SK-N-SH (cell line): ENCODE measurements around the gene KRT3.

Source experiments
- CHD2 ChIP-seq: fragments of 150-350 bp; IDR thresholded peaks from 2 replicates; pipeline ENCODE4 v1.6.1; 2018; ENCODE audit warnings: low read length; ENCODE audit not compliant: partially characterized antibody
- EP300 ChIP-seq, 2 experiments: IDR thresholded peaks; 2 replicates each; pipeline versions ENCODE4 v1.4.0 to v1.6.1; 2012; ENCODE audit warnings: borderline replicate concordance in 1 of 2, low read depth in 1 of 2, low read length in 1 of 2
- EZH2phosphoT487 ChIP-seq: fragments of 200-600 bp; sonication (generic); IDR thresholded peaks from 2 replicates; pipeline ENCODE4 v1.6.1; 2017; ENCODE audit warnings: low read depth, mixed run types, mild to moderate bottlenecking, antibody characterized with exemption, moderate library complexity, borderline replicate concordance
- TF ChIP-seq, protein P1 (sequence below): fragments of 200-600 bp; sonication (generic); IDR thresholded peaks from 2 replicates; pipeline ENCODE4 v1.6.1; 2017; ENCODE audit warnings: antibody characterized with exemption, mild to moderate bottlenecking, moderate library complexity
- TF ChIP-seq, protein P2 (sequence below): IDR thresholded peaks from 2 replicates; pipeline ENCODE4 v1.6.1; 2012; ENCODE audit warnings: mild to moderate bottlenecking, low read depth, low read length, moderate library complexity

DNA sequence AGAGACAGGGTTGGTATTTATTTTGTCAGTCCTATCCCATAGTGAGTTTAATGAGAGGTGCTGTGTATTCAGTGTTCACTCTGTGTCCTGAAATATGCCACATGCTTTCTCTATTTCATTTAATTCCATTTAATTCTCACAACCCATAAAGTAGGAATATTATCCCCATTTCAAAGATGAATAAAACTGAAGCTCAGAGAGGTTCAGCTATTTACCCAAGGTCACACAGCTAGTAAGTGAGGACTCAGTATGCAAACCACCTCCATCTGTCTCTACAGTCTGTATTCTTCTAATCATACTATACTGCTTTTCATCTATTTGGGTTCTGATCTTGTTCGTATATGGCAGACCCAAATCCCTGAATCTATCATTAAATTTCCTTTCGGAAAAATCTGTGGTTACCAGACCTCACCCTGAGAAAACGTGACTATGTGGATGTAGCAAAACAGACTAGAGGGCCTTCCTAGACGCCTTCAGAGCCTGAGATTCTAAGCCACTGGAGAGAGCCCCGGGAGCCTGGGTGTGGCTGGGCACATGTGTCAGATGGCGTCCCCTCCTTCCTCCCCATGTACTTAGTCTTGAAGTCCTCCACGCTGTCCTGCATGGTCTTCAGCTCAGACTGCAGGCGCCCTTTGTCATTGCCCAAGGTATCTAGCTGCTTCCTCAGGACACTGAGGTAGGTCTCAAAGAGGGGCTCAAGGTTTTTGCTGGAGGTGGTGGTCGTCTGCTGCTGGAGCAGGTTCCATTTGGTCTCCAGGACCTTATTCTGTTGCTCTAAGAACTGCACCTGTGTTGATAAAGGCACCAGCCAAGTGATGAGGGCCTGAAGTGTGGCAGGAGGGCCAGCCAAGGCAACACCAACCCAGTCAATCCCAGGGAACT is 15.5 kb upstream of the KRT3 start:
- TF ChIP-seq, protein P1, sequence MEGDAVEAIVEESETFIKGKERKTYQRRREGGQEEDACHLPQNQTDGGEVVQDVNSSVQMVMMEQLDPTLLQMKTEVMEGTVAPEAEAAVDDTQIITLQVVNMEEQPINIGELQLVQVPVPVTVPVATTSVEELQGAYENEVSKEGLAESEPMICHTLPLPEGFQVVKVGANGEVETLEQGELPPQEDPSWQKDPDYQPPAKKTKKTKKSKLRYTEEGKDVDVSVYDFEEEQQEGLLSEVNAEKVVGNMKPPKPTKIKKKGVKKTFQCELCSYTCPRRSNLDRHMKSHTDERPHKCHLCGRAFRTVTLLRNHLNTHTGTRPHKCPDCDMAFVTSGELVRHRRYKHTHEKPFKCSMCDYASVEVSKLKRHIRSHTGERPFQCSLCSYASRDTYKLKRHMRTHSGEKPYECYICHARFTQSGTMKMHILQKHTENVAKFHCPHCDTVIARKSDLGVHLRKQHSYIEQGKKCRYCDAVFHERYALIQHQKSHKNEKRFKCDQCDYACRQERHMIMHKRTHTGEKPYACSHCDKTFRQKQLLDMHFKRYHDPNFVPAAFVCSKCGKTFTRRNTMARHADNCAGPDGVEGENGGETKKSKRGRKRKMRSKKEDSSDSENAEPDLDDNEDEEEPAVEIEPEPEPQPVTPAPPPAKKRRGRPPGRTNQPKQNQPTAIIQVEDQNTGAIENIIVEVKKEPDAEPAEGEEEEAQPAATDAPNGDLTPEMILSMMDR, result no peak
- TF ChIP-seq EZH2phosphoT487, result no peak
- no peak for TF ChIP-seq CHD2
- TF ChIP-seq, protein P2, sequence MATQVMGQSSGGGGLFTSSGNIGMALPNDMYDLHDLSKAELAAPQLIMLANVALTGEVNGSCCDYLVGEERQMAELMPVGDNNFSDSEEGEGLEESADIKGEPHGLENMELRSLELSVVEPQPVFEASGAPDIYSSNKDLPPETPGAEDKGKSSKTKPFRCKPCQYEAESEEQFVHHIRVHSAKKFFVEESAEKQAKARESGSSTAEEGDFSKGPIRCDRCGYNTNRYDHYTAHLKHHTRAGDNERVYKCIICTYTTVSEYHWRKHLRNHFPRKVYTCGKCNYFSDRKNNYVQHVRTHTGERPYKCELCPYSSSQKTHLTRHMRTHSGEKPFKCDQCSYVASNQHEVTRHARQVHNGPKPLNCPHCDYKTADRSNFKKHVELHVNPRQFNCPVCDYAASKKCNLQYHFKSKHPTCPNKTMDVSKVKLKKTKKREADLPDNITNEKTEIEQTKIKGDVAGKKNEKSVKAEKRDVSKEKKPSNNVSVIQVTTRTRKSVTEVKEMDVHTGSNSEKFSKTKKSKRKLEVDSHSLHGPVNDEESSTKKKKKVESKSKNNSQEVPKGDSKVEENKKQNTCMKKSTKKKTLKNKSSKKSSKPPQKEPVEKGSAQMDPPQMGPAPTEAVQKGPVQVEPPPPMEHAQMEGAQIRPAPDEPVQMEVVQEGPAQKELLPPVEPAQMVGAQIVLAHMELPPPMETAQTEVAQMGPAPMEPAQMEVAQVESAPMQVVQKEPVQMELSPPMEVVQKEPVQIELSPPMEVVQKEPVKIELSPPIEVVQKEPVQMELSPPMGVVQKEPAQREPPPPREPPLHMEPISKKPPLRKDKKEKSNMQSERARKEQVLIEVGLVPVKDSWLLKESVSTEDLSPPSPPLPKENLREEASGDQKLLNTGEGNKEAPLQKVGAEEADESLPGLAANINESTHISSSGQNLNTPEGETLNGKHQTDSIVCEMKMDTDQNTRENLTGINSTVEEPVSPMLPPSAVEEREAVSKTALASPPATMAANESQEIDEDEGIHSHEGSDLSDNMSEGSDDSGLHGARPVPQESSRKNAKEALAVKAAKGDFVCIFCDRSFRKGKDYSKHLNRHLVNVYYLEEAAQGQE, result no peak
- TF ChIP-seq EP300 (IDR thresholded peaks at IDR 0.05; ENCODE audit: borderline replicate concordance in 1 of 2, low read depth in 1 of 2, low read length in 1 of 2), result no peak
